Measurements from ENCODE around the gene TNS3. TPM values are rescaled to one million over a fixed set of nuclear protein-coding genes. Genes with fewer than 3 reads are reported as not detected.

The TNS3 gene
- total RNA-seq, 1 donor from 2014 or later = 6.1 TPM

DNA sequence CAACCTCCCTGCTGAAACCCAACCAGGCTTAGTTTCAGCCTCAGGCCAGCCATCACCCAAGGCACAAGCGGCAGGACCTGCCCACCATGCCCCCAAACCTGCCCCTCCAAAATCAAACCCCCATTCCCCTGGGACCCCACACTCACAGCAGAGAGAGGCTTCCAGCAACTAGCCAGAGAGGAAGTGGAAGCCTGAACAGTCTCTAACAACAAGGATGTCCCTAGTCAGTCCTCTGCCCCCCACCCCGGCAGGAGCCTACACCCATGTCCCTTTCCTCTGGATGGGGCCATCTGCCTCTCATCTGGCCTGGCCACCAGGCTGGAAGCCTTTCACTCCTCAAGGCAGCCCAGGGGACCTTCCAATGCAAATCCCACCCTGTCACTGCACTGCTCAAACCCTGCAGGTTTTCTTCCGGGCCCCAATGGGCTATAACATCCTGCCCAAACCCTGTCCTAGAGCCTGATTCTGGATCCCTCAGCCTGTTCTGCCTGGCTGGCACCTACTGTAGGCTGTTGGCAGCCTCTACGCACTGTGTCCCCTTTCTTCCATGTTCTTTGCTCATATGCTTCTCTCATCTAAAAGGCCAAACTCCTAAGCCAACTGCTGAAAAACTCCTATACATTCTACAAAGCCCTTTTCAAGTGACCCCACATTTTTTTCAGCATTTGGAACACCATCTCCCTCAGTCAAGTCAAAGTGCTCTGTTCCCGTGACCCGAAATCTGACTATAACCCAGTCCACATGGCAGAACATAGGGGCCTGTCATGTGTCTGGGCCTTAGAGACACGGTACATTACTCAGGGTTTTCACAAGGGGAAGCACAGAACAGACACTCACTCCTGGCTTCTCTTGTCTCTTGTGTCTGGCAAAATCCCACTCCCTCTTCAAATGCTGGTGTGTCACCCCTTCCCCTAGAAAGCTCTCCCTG lies 253.3 kb downstream of the TNS3 start:
- FAIRE-seq = no peak
- no peak for DNase-seq (ENCODE audit: low spot score in 2 of 2)

DNA sequence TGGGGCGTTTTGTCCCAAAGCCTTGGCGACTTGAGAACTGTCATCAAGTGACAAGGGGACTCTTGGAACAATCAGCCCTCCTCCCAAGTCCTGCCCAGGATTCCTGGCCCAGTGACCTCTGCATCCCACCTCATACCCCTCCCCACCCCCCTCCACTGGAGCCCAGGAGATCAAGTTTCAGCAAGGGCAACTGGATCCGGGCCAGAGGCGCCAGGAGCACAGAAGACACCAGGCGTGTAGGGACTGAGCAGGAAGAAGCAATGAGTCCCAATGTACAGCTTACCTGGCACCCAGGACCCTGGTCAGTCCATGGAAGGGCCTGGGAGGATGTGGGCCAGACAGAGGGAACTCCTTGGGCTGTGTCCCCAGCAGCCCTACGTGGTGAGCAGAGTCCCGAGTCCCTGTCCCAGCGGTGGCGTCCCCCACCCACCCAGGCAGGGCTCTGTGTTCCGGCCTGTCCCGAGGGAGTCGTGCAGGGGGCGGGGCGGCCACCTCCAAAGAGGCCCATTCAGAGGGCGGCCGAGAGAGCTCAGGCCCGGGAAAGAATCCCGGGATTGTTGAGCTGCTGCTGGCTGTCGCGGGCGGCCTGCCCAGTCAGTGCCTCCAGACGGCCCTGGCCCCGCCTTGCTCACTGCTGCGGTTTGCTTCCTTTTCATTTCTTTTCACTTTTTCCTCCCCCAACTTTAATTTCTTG lies 254.1 kb downstream of the TNS3 start:
- FAIRE-seq (peak; percentile 26), DNase-seq (ENCODE audit: low spot score in 2 of 2) (peak; percentile 72 to 80)

DNA sequence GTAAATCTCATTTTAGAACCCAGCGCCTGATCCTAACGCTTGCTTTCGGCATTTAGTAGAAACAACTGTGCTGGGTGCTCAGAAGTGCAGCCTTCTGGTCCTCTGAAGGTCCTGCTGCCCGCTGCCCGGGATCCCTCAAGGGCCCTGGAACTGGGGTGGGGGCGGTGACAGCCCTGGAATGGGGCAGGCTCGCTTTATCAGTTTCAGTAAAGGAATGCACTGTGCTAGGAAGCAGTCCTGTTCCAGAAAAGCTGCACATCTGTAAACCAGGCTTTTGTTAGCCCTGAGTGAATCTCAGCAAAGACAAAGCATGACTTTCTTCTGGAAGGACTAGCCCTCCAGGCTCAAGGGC lies 254.6 kb downstream of the TNS3 start:
- FAIRE-seq = no peak
- no peak for DNase-seq (ENCODE audit: low spot score in 2 of 2)

DNA sequence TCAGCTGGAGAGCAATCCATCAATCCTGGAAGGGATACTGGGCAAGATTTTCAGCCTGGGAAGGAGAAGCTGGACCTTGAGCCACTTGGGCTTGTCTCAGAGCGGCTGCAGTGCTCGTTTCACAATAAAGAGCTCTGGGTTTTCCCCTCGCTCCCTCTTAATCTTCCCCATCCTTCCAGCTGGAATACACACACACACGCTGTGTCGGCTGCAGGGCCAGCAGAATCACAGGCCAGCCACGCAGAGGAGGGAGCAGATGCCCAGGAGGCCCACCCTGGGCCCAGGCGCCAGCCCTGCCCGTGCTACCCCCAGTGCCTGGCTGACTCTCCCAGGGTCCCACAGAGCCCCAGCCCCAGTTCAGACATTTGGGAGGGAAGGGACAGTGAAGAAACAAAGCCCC lies 255.1 kb downstream of the TNS3 start:
- FAIRE-seq (no peak), DNase-seq (ENCODE audit: low spot score in 2 of 2) (no peak)

DNA sequence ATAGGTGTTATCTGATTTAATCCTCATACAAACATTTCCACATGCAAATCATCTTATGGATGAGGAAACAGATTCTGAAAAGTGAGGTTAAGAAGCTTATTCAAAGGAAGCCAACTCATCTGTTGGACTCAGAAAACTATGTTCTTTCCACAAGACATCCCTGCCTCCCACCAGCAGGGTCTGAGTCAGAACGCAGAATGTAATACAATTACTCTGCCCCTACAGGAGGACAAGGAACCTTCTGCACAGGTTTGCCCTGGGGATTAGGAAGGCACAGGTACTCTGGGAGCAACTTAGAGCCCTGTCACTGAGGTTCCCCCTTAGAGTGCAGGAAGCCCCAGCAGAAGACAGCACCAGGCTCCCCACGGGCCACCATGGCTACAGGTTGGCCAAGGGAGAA lies 255.7 kb downstream of the TNS3 start:
- no peak for DNase-seq (ENCODE audit: low spot score in 2 of 2)
- FAIRE-seq = no peak

DNA sequence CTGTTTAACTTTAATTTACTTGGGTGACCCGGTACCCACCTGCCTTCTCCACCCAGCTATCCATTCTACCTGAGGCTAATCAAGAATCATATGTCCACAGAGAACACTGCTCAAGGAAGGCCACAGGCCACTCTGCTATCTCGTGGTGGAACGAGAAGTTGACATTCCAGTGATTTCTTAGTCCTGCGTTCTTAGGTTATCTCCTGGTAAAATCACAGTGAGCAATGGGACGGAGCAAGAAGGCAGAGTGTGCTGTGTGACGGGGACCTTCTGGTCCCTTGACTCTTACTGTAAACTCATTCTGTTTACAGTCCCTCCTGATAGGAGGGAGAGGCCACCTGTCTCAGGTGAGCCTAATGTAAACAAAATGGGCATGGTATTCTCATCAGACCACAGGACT lies 256.6 kb downstream of the TNS3 start:
- FAIRE-seq (no peak), DNase-seq (ENCODE audit: low spot score in 2 of 2) (no peak)

DNA sequence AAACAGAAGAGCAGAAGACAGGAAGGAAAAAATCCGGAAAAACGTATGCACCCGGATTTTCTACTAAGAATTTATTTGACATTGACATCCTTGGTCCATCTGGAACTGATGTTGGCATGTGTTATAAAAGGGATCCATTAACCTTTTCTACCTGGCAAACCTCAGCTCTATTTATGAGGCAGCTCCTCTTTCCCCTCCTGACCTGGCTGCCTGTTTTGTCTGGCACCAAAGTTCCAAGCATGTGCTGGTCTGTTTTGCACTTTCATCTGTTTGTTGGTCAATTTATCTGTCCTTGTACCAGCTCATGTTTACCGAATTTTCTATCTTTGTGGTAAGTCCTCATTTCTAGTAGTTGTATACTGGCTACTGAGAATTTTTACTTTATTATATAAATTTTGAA lies 258.0 kb downstream of the TNS3 start:
- FAIRE-seq (no peak), DNase-seq (ENCODE audit: low spot score in 2 of 2) (no peak)

DNA sequence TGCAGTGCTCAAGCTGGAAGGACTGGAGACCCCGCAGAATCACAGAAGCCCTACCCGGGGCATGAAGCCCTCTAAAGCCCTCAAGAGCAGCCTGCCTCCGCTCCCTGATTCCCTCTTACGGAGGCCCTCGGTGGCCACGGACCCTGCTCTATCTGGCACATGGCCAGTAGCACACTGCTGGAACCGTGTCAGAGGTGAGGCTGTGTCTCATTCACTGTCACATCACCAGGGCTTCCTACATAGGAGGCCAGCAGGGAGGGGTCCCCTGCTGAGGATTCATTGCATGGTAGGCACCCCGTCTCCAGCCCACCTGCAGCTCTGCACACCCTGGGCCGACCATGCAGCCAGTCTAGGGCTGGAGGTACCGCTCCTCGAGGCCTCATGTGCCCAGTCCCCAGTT lies 259.2 kb downstream of the TNS3 start:
- DNase-seq (ENCODE audit: low spot score in 2 of 2) (no peak), FAIRE-seq (no peak)

DNA sequence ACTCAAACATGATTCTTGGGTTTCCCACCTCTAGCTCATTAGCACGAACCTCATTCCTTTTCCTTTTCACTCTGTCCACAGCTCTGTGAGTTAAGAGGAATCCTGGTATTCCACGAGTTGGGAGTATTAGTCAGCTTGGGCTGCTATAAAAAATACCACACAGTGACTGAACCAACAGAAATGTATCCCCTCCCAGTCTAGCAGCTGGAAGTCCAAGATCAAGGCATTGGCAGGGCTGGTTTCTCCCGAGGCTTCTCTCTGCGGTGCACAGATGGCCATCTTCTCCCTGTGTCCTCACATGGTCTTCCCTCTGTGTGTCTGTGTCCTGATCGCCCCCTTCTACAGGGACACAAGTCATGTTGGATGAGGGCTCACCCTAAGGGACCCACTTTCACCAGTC lies 261.6 kb downstream of the TNS3 start:
- DNase-seq (ENCODE audit: low spot score in 2 of 2) (no peak), FAIRE-seq (no peak)

DNA sequence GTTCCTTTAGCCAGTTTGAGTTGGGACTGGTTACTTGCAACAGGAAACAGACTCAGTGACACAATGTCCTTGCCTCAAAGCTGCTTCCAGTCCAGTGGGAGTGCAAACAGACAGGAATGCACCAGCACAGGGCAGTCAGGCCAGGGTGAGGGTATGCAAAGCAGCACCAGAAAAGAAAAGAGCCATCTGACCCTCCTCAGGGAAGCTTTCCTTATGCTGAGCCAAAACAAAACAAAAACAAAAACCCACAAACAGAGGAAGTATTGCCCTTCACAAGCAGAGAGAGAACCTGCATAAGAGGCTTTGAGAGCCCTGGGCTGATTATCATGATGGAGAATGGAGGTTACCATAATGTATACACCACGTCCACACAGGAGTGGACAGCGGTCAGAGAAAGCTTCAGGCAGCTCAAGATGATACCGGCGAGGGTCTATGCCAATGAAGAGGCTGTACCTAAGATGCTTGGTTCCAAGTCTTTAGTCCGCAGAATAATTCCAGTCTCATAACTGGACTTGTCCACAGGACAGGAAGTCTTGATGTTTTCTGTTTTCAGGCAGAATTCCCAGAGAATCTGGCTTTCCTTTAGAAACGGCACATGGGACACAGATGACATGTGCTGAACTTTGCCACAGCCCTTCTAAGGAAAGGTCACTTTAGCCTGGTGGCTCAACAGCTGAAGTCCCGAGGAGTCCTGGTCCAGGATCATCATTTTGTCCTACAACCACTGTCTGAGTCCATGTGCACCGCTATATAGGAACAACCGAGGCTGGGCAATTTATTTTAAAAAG lies 263.3 kb downstream of the TNS3 start:
- FAIRE-seq = no peak
- no peak for DNase-seq (ENCODE audit: low spot score in 2 of 2)

DNA sequence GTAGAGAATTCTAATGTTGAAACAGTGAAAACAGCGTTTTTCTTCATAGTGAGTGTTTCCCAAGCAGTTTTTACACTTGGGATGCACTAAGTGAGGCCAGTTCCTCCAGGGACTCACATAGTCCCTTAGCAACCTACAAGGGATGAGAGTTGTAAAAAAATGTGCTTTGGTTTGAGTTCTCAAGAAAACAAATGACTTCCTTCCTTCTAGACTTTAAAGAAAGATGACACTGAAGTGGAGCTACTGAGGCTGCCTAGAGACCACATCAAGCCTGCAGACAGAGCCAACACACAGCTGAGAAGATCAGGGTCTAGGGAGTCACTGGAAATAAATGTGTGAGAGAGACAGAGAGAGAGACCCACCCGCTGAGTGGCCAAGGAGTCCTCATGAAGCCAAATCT lies 264.4 kb downstream of the TNS3 start:
- DNase-seq (ENCODE audit: low spot score in 2 of 2) (no peak), FAIRE-seq (no peak)

DNA sequence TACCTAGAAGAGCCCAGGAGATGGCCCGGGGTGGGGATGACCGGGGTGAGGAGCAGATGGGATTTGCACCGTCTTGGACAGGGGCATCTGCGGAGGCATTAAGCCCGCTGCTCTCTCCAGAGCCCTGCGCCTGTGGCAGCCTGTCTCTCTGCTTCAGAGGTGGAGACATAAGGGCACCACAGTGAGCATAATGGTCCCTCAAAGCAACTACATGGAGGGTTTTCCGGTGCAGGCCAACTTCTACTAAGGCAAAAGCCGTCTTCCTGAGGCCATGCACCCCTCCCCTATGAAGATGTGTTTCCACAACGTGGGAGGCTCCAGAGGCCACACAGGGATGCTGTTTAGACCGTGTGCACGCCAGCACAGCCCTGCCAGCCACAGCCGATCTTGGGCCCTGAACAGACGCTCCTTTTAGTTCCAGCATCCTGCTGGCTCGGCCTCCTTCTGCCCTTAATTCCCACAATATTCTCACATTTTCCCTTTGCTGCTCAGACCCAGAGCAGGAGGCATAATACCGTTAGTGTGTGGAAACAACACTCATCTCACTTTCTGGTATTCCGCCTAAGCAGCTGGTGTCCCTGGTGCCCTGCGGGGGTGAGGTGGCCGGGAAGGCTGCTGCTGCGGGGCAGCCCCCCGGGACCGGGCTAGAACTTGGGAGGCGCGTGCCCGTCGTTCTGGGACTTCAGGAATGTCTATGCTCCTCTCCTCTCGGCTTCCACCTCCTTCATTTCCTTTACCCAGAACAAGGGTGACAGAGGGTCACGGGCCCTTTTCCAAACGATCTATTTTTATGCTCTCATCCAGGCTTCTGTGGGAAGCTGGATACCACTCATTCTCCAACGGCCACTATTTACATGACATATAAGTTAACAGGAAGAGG lies 266.9 kb downstream of the TNS3 start:
- DNase-seq (ENCODE audit: low spot score in 2 of 2) (no peak), FAIRE-seq (no peak)

DNA sequence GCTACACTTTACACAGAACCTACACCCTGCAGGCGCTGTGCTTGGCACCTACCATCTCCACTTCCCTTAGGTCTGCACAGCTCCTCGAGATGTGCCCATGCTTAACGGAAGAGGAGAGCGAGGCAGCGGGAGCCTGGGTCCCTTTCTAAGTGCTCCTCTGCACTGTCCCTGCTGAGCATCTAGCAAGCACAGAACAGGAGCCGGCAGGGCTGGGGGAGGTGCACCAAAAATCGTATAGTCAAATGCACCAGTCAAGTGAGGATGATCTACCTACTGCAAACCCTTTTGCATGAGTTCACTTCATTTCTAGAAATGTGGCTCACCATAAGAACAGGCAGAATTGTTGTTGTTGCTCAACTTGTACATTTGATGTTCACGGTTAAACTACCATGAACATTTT lies 267.7 kb downstream of the TNS3 start:
- FAIRE-seq = no peak
- no peak for DNase-seq (ENCODE audit: low spot score in 2 of 2)

DNA sequence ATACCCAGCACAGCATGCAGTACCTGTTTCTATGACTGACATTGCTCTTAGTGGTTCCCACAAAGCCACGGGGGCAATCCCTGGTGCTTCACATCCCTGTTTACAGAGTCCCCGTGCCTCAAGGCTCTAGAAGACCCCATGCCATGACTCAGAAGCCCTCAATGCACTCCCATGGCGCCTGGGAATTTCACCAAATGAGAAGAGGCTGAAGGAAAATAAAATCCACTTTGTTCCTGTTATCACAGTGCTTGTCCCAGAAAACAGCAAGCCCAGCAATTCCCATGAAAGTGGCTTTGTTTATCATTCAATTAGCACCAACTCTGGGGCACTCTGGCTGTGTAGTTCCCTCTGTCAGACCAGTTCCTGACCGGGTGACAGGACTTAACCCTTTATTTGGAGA lies 268.3 kb downstream of the TNS3 start:
- DNase-seq (ENCODE audit: low spot score in 2 of 2) = no peak

DNA sequence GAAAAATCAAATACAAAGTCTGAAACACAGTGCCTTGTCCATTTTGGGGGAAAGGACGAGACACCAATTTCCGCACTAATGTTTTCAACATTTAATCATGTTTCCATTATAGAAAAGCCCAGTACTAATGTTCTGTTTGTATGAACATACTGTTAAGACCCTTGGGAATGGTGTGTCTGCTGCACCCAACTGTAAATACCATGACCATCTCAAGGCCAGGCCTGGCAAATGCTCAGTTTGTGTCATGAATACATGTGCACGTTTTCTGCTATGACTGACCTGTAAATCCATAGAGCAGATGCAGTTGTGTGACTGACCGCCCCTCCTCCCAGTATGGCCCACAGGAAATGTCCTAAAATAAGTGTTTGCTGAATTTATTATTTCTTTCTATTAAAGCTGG lies 270.0 kb downstream of the TNS3 start:
- FAIRE-seq = no peak

More for the DNA sequence above, 268.3 kb downstream of the TNS3 start:
- FAIRE-seq = no peak

DNA sequence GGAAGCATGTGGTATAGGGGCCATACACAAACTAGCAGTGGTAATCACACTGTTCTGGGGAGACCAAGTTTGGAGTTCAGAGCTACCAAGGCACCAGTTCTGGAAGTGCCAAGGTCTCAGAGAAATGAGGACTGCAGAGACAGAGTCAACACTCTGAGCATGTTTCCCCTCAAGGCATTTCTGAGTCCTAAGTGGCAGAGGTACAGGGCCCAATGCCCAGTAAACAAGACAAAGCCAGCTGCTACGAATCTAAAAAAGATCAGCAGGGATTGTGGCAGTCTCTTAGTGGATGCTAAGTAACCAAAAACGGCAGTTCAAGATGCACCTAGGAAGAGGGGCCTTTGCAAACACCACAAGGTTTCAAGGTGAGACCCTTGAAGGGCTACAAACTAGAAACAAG lies 271.9 kb downstream of the TNS3 start:
- no peak for DNase-seq (ENCODE audit: low spot score in 2 of 2)
- no peak for FAIRE-seq

More for the DNA sequence above, 270.0 kb downstream of the TNS3 start:
- DNase-seq (ENCODE audit: low spot score in 2 of 2) = no peak

DNA sequence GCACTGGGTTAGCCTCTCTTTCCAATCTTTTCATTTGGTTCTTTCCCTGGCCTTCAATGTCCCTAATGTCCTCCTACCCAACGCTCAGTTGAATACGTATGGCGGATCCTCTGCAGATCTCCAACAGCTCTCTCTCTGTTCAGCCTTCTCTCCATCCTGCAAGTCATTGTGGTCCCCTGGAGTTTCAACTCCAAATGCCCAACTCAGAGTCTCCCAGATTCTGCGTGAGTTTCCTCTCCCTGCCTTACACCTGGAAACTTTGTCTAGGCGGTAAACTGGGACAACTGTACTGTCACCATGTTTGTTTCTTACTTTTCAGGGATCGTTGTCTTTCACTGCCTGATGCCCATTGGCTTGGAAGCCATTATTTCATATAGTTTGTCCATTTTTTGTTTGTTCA lies 273.1 kb downstream of the TNS3 start:
- DNase-seq (ENCODE audit: low spot score in 2 of 2) (no peak), FAIRE-seq (no peak)

DNA sequence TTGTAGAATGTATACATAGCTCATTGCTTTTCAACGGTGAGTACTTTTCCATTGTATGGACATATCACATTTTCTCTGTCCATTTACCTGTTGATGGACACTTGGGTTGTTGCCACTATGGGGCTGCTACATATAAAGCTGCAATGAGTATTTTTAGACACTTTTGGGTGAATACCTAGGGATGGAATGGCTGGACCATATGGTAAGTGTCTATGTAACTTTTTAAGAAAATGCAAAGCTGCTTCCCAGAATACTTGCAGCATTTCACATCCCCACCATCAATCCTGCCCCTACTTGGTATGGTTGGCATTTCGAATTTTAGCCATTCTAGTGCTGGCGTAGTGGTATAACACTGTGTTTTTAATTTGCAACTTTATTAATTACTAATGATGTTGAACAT lies 274.6 kb downstream of the TNS3 start:
- FAIRE-seq (no peak), DNase-seq (ENCODE audit: low spot score in 2 of 2) (no peak)

DNA sequence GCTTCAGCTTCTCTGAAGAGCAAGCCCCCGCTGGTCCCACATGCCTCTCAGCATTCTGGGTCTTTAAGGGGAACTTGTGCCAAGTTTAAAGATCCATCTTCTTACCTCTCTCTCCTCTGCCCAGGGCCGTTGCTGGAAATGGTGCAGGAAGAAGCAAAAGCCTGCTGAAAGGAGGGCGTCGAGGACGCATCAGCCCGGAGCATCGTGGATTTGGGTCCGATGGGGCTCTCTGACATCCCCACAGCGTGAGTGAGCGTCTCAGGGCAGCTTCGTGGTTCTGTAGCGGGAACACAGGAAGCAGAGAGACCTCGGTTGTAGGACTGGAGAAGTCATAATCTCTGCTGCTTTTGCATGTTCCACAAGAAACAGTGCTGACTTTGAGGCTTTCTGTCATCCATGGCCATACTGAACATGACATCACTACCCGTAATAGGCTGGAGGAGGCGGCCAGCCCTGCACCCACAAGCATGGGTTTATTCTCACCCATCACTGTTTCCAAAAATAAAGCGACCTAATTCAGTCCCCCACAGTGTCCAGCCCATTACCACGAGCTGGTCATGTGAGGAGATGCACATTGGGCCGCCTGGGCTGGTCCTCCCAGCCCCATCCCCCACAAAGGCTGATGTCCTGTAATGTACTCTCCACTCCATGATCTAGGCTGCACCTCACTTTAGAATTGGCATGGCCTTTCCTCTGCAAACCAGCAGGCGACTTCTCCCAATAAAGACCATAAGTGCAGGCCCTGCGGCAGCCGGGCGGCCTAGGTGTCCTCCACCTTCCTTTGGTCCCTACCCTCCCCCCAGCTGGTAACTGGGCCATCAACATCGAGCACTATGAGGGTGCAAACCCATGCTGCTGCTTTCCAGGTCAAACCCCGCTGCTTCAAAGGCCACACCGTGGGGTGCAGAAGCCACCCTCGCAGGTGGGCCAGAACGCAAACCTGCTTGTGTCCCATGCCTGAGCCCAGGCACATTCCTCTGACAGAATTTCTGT lies 276.9 kb downstream of the TNS3 start:
- no peak for FAIRE-seq
- DNase-seq (ENCODE audit: low spot score in 2 of 2) = no peak
